Islet precursor cell (in vitro differentiated cells): ENCODE results near the gene MRPL22.
A peak's percentile ranks its signal among the peaks of the same experiment; 100 is the strongest.
"Not testable (repeated sequence)": the region's sequence is repeated elsewhere in the genome, so short reads cannot be mapped to it uniquely, and the experiment has no call there.

Experiments used
- DNase-seq: peaks from one replicate; pipeline ENCODE4 v3.0.0-alpha.2; 2018

The MRPL22 gene

GRCh38 chr5:154940772-154941620 lies at the start of gene MRPL22:
TSS of gene MRPL22 (plus strand) at chr5:154941073. CDS start at chr5:154941111, 38 bp downstream.
- peak; percentile 95 for DNase-seq

- DNase-seq: peak; percentile 58
These were observed 48.5 kb upstream of the MRPL22 start for GRCh38 chr5:154892369-154892771.

GRCh38 chr5:154893381-154893780 lies 47.5 kb upstream of the MRPL22 start:
- DNase-seq: no peak

- no peak for DNase-seq
These were observed 45.0 kb upstream of the MRPL22 start for GRCh38 chr5:154895606-154896561.

GRCh38 chr5:154896562-154897165 lies 44.2 kb upstream of the MRPL22 start:
- DNase-seq: no peak

DNA sequence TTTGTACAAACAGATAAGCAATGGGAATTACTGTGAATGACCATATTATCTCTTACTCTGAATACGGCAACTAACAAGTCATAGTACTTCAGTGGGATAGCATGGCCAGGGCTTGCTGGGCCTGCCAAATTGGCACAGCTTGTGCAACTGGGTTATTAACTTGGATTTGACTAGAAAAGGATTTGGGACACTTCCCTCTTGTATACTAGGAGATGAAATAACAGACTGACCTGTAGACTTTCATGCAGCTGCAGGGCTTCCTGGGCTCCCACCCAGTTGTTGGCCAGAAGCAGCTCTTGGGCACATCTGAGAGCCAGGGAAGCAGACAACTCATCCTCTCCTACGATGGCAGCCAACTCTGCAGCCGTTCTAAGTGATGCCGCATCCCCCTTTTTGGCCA lies 42.7 kb upstream of the MRPL22 start:
- no peak for DNase-seq

DNA sequence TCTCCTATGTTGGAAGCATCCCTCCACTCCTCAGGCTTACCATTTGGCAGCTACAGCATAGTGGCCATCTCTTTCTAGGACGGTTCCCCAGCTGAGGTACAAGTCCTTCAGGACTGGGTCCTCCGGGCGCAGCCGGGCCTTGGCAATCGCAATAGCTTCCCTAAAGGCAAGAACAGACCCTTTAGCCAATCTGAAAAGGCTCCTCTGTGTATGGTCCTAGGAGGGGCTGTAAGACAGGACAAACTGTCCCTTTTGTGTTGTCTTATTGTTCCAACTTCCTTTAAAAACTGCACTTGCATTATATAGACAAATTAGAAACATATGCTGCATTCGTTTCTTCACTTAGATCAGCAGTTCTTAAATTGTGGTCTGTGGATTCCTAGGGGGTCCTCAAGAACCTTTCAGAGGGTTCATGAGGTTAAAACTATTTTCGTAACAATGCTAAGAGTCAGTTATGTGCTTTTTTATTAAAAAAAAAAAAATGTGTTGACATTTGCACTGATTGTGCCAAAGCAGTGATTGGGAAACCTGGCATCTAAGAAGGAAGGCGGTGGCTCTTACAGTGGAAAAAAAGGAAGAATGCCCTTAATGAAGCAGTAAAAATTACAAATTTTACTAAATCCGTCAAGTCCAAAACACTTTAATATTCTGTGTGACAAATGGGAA lies 41.6 kb upstream of the MRPL22 start:
- DNase-seq: no peak

DNA sequence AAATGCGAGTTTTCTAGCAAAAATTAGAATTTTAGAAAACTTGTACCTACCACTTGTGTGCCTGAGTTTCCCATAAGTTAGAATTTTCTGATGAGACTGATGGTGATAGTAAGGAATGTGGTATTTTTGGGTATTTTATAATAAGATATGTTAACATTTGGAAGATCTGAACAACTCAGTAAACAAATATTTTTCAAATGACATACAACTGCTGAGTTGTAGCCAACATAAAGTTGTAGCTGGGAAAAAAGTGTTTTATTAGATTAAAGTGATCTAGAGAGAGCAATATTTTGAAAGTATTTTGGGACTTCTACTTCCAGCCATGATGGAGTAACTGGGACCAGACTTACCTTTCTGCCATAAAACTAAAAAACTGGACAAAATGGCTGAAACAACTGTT lies 40.8 kb upstream of the MRPL22 start:
- no peak for DNase-seq

DNA sequence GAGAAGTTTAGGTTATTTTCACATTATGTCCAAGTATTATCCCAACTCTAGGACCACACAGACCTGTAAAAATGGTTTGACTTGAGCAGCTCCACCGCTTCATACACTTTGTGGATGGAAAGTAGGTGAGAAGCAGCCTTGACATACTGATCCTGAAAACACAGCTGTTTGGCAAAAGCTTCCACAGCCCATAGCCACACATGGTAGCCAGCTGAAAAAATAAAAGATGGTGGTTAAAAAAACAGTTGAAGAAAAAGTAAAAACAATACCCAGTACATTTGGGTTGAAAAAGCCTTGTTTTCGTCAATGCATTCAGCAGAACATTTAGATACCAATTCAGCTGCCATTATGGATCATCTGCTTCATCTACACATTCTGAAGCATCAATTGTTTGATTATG lies 39.6 kb upstream of the MRPL22 start:
- DNase-seq: no peak

- DNase-seq: no peak
These were observed 39.0 kb upstream of the MRPL22 start for GRCh38 chr5:154901913-154902312.

DNA sequence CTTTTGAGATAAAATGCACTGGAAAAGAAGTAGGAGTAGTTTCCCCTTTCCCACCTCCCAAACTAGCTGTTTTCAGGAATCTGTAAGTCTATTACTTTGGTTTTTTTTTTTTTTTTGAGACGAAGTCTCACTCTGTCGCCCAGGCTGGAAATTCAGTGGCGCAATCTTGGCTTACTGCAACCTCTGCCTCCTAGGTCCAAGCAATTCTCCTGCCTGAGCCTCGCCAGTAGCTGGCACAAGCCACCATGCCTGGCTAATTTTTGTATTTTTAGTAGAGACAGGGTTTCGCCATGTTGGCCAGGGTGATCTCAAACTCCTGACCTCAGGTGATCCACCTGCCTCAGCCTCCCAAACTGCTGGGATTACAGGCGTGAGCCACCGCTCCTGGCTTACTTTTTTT lies 35.3 kb upstream of the MRPL22 start:
- not testable (repeated sequence) for DNase-seq

DNA sequence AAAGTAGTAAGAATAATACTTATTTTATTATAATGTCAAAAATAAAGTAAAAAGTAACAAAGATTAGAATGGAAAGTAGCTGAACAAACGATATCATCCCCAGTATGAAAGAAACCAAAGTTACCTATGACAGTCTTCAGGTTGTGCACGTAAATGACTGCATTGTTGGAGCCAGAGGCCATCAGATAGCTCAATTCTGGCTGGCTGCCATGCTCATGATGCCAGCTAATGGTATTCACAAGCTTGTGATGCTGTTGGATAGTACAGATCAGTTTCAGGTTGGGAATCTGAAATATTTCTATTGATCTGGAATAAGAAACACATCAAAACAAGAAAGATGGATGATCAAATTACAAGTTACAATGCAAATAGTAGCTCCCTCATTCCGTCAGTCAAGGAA lies 24.0 kb upstream of the MRPL22 start:
- no peak for DNase-seq

- DNase-seq: no peak
These were observed 23.1 kb upstream of the MRPL22 start for GRCh38 chr5:154917757-154918156.

GRCh38 chr5:154923441-154924430 lies 17.1 kb upstream of the MRPL22 start:
- no peak for DNase-seq

- DNase-seq: no peak
These were observed 7.3 kb upstream of the MRPL22 start for GRCh38 chr5:154933537-154933936.

DNA sequence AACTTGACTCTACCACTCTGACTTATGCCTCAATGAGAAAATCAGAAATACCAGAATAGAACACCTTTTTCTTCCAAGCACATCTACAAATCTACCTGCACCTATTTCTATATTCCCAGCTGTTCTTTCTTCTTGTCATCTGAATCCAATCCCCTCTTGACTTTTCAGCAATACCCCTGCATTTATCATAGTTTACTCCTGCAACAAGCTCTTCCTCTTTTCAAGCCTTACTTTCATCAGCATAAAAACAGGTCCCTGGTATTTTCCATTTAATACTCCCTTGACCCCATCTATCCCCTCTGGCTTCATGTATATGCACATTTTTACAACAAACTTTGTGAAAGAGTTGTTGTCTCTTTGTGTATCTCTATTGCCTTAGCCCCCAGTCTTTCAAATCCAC lies 6.0 kb upstream of the MRPL22 start:
- no peak for DNase-seq

DNA sequence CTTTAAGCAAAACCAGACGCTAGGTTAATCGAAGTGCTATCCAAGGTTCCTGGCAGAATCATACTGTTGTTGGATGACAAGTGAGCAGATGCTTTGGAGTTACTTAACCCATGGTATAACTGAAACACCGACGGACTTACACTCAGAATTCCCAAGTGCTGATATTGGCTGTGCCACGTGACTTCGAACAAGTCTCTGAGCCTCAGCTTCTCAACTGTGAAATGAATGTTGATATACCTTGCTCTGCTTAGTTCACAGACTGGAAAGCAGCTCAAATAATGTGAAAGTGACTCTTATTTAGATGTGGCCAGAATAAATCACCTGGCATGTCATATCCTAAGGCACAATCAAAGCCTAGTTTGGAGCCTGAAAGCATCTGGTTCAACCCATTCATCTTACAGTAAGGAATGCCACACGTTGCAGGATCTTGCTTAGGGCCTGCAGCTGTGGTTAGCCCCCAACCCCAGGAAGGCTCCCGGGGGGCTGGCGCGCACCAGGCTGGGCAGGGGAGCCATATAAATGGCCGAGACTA lies 3.6 kb upstream of the MRPL22 start:
- DNase-seq: no peak

DNA sequence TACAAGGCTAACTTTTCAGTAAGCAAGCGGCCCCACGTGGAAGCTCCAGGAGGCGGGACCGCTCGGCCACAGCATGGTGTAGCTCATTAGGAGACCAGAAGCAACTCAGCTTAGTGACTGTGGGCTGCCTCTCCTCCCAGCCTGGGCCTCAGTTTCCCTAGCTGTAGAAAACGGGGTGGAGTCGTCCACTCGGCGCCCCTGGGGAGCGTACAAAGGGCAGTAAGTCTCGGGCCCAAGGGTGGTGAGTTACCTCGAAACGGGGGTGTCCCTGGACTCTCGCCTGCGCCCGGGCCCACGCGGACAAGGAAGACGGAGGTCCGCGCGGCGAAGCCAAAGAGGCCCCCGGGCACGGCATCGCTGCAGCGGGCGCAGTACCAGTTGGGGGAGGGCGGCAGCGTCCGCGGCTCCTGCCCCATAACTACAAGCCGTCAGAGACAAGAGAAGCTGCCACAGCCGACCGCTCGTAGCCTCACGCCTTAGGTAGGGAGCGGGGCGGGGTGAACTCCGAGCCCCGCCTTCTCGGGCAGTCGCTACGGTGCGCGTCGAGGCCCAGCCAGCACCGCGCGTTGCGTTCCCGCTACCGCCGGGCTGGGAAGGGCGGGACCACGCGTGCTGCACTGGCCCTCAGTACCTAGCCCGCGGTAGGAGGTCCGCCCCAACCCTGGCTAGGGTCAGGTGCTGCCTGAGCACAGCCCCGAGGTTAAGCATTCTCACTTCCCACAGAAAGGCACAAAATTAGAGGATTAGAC lies 3.0 kb upstream of the MRPL22 start, which contains the start of gene GEMIN5:
Gene GEMIN5 (minus strand): TSS at position 494 of the 749 bp plus-strand sequence. CDS start 78 bp downstream, at position 416.
- DNase-seq: peak; percentile 94

DNA sequence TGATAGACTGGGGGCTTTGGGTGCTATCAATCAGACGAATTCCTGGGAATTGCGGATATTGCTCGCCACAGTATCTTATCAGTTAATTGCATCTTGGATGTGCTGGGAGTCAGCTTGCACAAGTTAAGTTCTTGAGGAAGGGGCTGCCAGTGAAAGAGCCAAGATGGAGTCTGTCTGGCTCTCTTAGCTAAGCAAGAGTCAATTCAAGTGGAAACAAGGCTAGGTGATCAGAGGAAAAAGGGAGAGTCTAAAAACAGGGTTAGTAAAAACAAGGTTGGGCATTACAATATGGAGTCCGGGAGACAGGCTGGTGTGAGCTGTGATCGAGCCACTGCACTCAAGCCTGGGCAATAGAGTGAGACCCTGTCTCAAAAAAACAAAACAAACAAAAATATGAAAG lies 1.5 kb upstream of the MRPL22 start:
- DNase-seq: not testable (repeated sequence)

GRCh38 chr5:154940375-154940771 lies 500 bp upstream of the MRPL22 start:
- DNase-seq: no peak
